NCI-H82 treated with DMSO at 0.1 percent for 48 hours (cell line): ENCODE measurements around the gene MSI2.

Experiments
- DNase-seq: peaks from one replicate; lab custom pipeline; 2025; ENCODE audit not compliant: unreplicated experiment; lab: John Stamatoyannopoulos, UW

The MSI2 gene

DNA sequence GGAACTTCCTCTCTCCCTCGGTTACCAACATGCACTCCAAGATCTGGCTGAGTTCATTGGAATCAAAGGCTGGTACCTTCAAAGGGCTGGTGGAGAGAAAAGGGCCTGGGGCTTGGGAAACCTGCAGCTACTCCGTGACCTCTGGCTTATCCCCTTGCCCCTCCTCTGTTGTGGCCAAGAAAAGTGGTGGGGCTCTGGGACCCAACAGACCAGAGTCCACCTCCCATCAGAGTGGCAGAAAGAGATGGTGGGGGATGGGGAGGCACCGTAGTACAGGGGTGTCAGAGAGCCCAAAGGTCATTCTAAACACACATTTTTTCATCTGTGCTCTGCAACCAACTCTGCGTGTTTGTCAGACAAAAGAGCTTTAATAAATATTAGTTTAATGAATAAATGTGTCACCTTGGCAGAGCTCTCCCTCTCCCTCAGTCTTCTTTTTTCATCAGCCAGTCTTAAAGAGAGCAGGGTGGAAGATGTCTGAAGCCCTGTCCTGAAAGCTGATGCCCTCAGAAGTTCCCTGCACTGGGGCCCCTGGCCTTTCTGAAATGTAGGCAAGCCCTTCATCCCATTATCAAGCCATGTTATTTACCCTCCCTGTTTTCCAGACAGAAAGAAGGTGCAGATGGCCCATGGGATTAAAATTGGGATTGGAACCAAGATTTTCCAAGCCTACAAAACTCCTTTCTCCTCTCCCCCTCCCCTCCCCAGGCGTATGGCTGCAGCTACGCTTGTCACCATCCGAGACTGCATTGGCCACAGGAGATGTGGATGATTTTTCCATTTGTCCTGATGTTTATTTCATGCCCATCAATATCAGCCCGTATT lies 261.5 kb downstream of the MSI2 start:
- DNase-seq: peak; percentile 99

DNA sequence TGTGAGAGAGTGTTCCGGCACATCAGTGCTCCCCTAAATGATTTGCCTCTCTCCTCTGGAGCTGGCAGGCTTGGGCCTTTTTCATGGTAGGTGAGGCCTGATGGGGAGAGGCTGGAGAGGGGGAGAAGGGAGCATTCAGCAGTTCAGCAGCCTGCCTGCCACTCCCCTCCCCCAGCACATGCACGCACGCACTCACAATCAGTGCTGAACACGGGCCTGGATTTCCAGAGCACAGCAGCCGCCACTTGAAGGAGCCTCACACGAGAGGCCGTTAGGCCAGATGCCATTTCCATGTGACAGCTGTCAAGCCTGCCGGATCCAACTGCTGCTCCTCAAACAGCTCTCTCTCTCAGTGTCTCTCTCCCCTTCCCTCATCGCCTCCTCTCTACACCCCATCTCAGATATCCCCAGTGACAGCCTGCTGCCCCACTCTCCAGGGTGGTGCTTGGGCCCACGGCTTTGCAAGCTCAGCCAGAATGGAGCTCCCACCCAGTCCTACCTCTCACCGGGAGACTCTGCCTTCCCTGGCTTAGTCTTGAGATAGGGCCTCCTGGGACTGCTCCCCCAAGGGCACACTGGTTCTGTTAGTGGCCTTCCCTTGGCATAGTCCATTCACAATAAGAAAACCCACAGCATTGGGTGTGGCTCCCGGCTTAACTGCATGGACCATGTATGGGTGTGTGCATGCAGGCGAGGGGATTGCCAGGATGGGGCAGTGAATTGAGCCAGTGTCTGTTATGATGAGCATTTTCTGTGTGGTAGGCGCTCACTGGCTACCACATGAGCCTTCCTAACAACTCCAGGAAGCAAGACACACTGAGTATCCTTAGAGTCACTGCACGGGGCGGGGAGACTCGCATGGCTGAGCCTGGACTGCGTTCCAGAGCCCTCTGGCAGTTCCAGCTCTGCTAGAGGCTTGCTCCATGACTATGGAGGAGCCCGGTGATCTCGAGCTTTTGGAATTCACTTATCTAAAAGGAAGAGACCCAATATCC lies 262.6 kb downstream of the MSI2 start:
- peak; percentile 97 for DNase-seq

- DNase-seq: no peak
Measured at GRCh38 chr17:57519800-57520199, 263.5 kb downstream of the MSI2 start.

DNA sequence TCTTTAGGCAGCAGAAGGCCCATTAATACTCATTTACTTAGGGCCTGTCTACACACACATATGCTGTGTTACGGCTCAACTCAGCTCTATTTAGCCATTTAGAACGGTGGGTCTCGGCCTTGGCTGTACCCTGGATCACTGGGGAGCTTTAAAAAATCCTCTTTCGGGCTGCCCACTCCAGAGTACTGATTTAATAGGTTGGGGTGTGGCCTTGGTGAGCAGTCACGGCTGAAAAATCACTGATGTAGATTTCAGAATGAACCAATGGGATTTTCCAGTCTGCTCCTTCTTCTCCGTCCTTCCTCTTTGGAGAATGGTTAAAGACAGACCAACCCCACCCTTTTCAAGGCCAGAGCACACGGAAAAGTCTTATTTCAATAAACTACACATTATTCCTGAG lies 265.3 kb downstream of the MSI2 start:
- DNase-seq: peak; percentile 100

- no peak for DNase-seq
Measured at GRCh38 chr17:57522042-57523005, 266.0 kb downstream of the MSI2 start.

- DNase-seq: peak; percentile 94
Measured at GRCh38 chr17:57523926-57524632, 267.8 kb downstream of the MSI2 start.

DNA sequence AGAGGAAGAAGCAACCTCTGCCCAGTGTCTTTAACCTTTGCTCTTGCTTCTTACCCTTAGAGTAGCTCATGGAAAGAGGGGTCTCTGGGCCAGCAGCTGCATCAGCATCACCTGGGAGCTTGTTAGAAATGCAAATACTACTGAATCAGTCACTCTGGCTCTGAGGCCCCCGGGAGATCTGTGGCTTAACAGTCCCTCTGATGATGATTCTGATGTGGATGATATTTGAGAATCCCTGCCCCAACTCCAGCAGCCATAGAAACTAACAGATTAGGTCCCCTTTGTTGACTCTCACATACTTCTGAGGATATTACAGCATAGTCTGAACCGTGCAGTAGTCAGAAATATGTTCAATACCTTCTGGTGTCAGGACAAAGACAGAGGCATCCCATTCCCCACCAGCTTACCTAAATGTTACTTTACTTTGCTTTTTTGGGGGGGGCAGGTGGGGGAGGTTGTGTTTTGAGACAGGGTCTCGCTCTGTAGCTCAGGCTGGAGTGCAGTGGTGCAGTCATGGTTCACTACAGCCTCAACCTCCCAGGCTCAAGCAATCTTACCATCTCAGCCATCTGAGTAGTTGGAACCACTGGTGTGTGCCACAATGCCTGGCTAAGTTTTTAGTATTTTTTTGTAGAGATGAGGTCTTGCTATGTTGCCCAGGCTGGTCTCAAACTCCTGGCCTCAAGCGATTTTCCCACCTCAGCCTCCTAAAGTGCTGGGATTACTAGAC lies 268.7 kb downstream of the MSI2 start:
- no peak for DNase-seq

DNA sequence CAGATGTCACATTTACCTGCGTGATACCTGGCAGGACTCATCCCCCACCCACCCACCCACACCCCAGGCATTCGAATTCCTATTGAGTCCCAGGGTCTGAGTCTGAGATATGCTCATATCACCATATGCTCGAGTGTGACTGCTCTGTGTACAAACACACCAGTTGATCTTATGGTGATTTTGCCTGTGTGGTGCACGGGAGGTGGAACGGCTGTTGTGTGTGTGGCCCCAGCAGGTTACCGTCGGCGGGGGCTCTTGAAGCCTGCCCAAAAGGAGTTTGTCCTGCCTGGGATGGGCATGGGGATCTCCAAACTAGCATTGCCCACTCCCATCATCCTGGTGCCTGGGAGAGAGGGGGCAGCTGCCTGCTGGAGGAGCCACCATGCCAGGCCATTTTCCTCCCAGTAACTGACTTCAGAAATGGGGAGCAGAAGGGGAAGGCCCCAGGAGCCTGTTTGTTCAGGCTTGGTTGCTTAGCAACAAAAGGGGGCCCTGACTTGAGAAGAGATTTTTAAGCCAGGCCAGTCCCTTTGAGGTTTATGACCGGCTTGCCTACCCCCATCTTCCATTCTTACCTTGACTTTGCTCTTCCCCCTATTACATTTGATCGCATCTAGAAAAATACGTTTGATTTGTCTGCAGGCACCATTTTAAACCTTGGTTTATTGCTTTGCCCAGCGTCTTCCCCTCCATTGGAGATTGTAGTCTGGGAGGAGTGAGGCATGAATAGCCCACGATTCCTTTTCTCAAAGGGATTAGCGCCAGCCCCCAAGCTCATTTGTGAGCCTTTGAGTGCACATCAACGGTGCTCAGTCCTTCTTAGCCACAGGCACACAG lies 271.1 kb downstream of the MSI2 start:
- peak; percentile 94 for DNase-seq

DNA sequence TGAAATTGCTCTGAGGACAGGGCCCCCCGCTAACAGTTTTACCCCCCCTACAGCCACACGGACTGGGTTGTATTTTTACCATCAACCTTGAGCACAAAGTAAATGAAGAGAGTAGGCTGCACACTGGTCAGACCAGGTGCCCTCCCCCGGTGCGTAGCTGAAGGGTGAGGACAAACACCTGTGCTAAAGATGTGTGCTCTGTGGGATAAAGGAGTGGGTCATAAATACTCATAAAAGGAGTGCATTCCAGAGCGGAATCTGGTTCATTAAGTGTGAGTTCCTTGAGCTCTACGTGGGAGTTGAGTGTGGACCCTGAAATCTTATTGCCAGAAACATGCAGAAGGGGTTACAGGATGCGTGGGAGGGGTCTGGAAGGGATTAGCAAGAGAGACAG lies 271.7 kb downstream of the MSI2 start:
- no peak for DNase-seq

- DNase-seq: no peak
Measured at GRCh38 chr17:57530026-57530425, 273.7 kb downstream of the MSI2 start.

DNA sequence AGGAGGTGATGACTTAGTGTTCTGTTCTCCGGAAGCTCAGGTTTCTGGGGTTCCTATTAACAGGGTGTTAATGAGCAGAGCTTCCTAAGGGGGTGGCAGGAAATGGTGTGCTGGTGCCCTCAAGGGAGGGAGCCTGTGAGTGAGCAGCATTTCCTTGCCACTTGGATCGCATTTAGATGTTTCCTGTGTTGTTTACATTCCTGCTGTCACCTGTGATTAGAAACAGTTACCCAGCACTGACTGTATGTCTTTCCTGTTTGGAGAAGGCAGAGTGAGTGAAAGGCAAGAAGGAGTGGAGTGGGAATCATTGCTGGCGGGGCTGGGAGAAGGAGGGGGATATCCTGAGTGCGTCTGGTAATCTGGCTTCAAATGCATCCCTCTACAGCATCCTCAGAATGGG lies 274.2 kb downstream of the MSI2 start:
- DNase-seq: no peak

- no peak for DNase-seq
Measured at GRCh38 chr17:57531078-57531477, 274.8 kb downstream of the MSI2 start.

GRCh38 chr17:57531648-57532504 lies 275.6 kb downstream of the MSI2 start:
- DNase-seq: no peak

DNA sequence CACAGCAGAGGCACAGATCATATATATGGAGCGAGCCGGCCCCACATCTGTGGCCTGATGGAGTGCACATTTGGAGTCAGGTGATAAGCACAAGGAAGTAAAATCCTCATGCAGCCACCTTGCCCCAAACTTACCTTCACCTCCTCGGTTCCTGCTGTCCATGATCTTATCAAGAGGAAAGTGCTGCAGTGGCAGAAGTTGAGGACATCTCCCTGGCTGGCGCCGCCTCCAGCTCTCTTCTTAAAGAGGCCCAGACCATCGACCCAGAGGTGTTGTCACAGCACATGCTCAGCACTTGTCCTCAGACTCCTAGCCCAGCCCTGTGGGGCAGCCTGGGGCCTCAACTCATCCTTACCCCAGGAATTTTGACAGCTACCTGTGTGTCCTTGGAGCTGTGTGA lies 276.2 kb downstream of the MSI2 start:
- DNase-seq: no peak

GRCh38 chr17:57532966-57533365 lies 276.6 kb downstream of the MSI2 start:
- DNase-seq: no peak

DNA sequence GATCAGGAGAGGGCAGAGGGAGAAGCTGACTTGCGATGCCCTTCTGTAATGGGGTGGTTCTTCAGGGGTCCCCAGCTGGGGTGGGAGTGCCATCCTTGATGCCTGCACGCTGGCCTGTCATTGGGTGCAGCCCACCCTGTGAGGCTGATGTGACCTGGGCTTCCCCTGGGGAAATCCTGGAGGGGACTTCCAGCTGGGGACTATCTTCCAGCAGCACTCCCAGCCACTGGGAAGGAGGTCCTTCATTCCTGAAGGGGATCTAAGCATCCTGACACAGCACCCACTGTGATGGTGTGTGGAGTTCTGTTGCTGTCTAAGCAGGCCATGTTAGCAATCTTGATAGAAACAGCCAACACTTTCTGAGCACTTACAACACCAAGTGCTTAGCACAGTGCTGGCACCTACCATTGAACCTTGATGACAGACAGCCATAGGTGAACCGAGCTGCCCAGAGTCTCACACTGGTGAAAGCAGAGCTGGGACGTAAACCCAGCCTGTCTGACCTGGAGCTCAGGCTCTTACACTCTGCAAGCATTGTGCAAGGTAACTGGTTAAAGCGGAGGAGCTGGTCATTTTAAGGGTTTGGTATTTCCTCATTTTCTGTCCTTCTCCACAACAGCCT lies 277.5 kb downstream of the MSI2 start:
- no peak for DNase-seq

DNA sequence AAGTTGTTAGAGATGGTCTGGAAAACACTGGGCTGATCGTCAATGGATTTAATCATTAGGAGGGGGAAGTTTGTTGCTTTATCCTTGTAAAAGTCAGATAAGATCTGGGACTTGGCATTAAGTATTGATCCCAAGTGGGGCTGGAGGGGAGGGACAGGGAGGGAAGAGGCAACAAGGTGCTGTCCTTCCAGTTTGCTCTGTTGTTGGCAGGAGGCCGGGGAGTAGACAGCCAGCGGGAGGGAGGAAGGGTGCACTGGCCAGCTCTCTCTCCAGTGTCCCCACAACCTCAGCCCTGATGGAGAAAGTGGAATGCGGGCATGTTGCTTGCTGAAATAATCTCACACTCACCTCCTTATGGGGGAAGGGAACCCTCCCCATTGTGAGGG lies 278.5 kb downstream of the MSI2 start:
- no peak for DNase-seq
